SK-N-MC (cell line): Measurements from ENCODE around the gene RAI14.

ENCODE experiments used
- EZH2 ChIP-seq: fragments of 200-600 bp; sonication (generic); IDR thresholded peaks from one replicate; pipeline ENCODE4 v1.6.1; 2017; ENCODE audit warnings: antibody characterized with exemption
- POLR2AphosphoS5 ChIP-seq: IDR thresholded peaks from 2 replicates; pipeline ENCODE4 v1.6.1; 2012; ENCODE audit warnings: mild to moderate bottlenecking, low read depth, low read length, borderline replicate concordance

- no peak for TF ChIP-seq POLR2AphosphoS5
- no peak for TF ChIP-seq EZH2
Measured at GRCh38 chr5:34686762-34687268, 30.7 kb downstream of the RAI14 start.
